Skeletal muscle tissue (tissue), 4 donors: ENCODE results near the gene B4GALT5. TPM values are rescaled to one million over a fixed set of nuclear protein-coding genes. Genes with fewer than 3 reads are reported as not detected.

Experiments
- H3K27ac ChIP-seq: one replicate; pipeline ENCODE4 v1.7.0; 2013; ENCODE audit warnings: mild to moderate bottlenecking, low read depth, low read length, inconsistent platforms
- H3K27me3 ChIP-seq, 3 donors: one replicate each; pipeline ENCODE4 v1.7.0; 2013; ENCODE audit warnings: low read length in 3 of 3; ENCODE audit not compliant: control insufficient read depth in 3 of 3, insufficient read depth in 3 of 3
- H3K36me3 ChIP-seq, 3 donors: one replicate each; pipeline ENCODE4 v1.7.0; 2013; ENCODE audit warnings: low read length in 3 of 3; ENCODE audit not compliant: control insufficient read depth in 3 of 3, insufficient read depth in 3 of 3
- H3K4me1 ChIP-seq, 3 donors: one replicate each; pipeline ENCODE4 v1.7.0; 2013; ENCODE audit warnings: low read length in 3 of 3, mild to moderate bottlenecking in 3 of 3; ENCODE audit not compliant: control insufficient read depth in 3 of 3, insufficient read depth in 3 of 3
- H3K4me3 ChIP-seq, 3 donors: one replicate each; pipeline ENCODE4 v1.7.0; 2013; ENCODE audit warnings: low read length in 3 of 3
- H3K9ac ChIP-seq, 3 donors: one replicate each; pipeline ENCODE4 v1.7.0; 2013; ENCODE audit warnings: low read length in 3 of 3, mild to moderate bottlenecking in 3 of 3, moderate library complexity in 2 of 3, low read depth in 1 of 3
- H3K9me3 ChIP-seq, 3 donors: one replicate each; pipeline ENCODE4 v1.7.0; 2013; ENCODE audit warnings: low read length in 3 of 3; ENCODE audit not compliant: control insufficient read depth in 3 of 3
- total RNA-seq: library from RNA; depleted of rRNA; stranded (reverse); fragments of >200 nt; gene quantifications from one replicate; pipeline ENCODE4 v1.2.3, GENCODE V29; 2014
- donor health status: Osteomylitis.

Gene B4GALT5
- total RNA-seq, 1 donor from 2014 or later: 14.6 TPM

DNA sequence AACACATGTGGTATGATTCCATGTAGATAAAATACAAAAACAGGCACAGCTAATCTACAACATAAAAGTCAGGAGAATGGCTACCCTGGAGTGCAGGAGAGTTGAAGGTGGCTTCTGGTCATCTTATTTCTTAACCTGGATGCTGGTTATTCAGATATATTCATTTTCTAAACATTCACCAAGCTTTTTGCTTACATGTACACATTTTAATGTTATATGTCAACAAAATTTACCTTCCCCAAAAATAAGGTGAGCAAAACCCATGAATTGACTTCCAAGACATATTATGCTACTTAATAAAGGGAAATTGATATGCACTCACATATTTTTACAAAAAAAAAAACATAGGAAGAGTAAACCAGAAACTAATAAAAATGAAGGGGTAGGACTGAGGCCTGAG is 50.6 kb downstream of the B4GALT5 start:
- no peaks in the 10 kb centered on the region for H3K36me3 ChIP-seq
- H3K27me3 ChIP-seq: no peaks in the 10 kb centered on the region
- H3K4me3 ChIP-seq: no peak overlapping the region
- H3K9ac ChIP-seq: no peak overlapping the region
- peaks cover 23 to 26% (median 25%) of the 10 kb centered on the region in 3 donors for H3K4me1 ChIP-seq
- H3K27ac ChIP-seq: no peak overlapping the region
- H3K9me3 ChIP-seq: no peaks in the 10 kb centered on the region

DNA sequence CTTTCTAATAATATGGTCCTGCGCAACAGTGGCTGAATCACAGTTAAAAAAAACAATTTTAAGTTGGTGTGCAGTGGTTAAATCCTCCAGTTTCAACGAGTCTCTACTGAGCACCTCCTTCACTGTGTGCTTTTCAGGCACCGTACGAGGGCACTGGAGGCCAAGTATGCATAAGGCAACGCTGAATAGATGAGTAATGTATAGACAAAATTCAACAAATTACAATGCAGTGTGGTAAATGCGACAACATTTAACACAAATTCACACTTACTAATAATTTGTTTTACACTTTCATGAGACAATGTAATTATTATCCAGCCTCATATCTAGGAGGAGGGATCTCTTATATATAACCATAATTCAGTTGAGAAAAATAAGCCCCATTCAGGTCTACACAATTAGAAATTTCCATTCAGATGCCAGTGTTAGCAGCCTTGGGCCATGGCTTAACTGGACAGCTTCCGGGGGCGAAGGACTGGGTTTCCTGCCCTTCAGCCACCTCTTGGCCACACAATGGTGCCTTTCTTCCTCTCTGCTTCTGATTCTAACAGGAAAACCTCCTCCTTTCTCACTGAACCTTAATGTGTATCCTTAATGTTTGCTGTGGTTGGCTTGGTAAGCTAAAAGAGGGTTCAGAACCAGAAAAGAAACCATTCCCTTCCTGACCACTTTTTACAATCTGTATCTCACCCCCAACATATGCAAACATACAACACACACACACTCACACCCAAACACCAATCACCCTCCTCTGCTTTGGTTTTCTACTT is 51.9 kb downstream of the B4GALT5 start:
- H3K36me3 ChIP-seq: no peaks in the 10 kb centered on the region
- H3K27ac ChIP-seq: no peak overlapping the region
- H3K4me1 ChIP-seq: peaks cover 31 to 38% (median 38%) of the 10 kb centered on the region in 3 donors
- H3K9ac ChIP-seq: no peak overlapping the region
- H3K27me3 ChIP-seq: no peaks in the 10 kb centered on the region
- H3K4me3 ChIP-seq: no peak overlapping the region
- no peaks in the 10 kb centered on the region for H3K9me3 ChIP-seq

DNA sequence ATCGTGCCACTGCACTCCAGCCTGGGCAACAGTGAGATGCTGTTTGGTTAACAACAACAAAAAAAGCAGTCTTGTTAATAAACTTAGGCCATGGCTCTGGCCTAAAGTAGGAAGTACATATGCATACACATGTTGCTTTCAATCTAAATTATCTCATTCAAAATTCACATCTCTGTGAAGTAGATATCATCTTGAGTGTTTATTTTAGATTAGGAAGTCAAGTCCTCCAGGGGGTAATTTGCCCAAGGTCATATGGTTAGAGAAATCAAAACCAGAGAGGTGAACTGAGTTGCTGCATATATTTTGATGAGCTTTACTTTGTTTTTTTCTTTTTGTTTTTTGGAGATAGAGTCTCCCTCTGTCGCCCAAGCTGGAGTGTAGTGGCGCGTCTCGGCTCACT is 52.8 kb downstream of the B4GALT5 start:
- H3K36me3 ChIP-seq: peaks cover 0 to 2% (median under 1%) of the 10 kb centered on the region in 3 donors
- H3K9ac ChIP-seq: no peak overlapping the region
- H3K4me1 ChIP-seq: peaks cover 36 to 45% (median 45%) of the 10 kb centered on the region in 3 donors
- no peak overlapping the region for H3K4me3 ChIP-seq
- H3K9me3 ChIP-seq: no peaks in the 10 kb centered on the region
- no peak overlapping the region for H3K27ac ChIP-seq
- H3K27me3 ChIP-seq: no peaks in the 10 kb centered on the region

DNA sequence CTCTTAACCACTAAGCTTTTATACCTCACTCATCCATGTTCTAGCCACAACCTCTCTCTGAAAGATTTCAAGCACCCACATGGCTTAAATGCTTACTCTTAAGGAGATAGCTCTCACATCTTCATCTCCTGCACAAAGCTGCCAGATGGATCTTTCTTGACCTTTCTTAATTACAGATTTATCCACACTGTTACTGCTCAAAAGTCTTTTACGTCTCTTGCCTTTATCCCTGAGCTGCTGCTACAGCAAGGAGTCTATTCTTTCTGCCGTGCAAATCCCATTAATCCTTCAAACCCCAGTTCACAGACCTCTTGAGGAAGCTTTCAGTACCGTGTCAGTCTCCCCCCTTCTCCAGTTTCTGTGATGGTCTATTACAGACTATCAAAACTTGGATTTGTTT is 54.6 kb downstream of the B4GALT5 start:
- H3K4me1 ChIP-seq: peaks cover 38 to 47% (median 46%) of the 10 kb centered on the region in 3 donors
- no peak overlapping the region for H3K27ac ChIP-seq
- H3K9me3 ChIP-seq: no peaks in the 10 kb centered on the region
- H3K36me3 ChIP-seq: peaks cover 3 to 15% (median 9%) of the 10 kb centered on the region in 3 donors
- peak overlapping the region in 1 of 3 donors; percentile 10 for H3K4me3 ChIP-seq
- H3K9ac ChIP-seq: peak overlapping the region in 1 of 3 donors; percentile 3
- no peaks in the 10 kb centered on the region for H3K27me3 ChIP-seq

DNA sequence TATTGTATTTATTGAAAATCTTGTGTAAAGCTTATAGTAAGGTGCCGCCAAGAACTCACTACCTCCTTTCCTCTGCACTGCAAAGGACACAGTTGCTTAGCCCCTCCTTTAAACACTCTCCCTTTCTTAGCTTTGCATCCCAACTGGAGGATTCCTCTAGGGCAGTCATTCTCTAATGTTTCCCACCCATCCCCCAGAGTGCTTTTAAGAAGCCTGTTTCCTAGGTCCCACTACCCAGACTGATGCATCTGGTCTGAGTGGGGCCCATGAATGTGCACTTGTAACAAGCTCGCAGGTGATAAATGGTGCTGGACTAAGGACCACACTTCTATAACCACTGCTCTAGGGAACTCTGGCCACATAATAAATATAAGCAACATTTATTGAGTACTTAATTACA is 55.2 kb downstream of the B4GALT5 start:
- no peak overlapping the region for H3K9ac ChIP-seq
- H3K4me1 ChIP-seq: peaks cover 42 to 47% (median 46%) of the 10 kb centered on the region in 3 donors
- no peaks in the 10 kb centered on the region for H3K27me3 ChIP-seq
- peak overlapping the region; percentile 59 for H3K27ac ChIP-seq
- peaks cover 6 to 20% (median 15%) of the 10 kb centered on the region in 3 donors for H3K36me3 ChIP-seq
- no peaks in the 10 kb centered on the region for H3K9me3 ChIP-seq
- H3K4me3 ChIP-seq: no peak overlapping the region

DNA sequence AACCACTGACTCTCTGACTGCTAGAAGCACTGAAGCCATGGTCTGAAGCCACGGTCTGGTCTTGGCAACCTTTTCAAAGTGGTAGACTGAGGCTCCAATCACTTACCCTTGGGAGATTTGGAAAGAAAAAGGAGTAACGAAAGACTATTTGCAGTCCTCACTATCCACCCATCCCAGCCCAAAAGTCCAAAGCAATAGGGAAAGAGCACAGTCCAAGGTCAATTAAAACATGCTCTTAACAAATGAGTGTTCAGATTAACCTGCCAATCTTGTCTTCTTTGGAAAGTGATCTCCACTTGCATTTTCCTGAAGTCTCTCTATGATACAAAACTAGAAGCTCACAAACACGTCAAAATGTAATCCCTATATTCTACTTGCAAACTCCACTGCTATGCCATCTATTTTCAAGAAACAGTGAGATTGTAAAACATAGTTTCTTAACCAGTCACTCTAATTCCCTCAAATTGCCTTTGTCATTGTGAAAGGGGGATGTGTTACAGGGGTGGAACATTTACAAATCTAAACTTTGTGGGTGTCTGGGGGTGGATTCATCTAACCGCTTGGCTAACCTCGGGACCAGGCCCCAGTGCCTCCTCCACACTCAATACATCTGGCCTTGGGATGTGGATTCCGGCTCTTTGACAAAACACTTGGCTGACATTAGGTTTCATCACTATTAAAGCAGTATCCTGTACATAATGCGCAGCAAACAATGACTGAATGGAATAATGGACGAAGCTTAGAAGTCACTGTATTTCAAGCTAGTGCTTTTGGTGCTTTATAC is 56.4 kb downstream of the B4GALT5 start:
- Histone ChIP-seq H3K27ac (peak overlapping the region; percentile 59), H3K9me3 (no peaks in the 10 kb centered on the region), H3K9ac (no peak overlapping the region), H3K4me1 (peaks cover 42 to 47% (median 46%) of the 10 kb centered on the region in 3 donors), H3K36me3 (peaks cover 16 to 27% (median 26%) of the 10 kb centered on the region in 3 donors), H3K4me3 (no peak overlapping the region), H3K27me3 (no peaks in the 10 kb centered on the region)

DNA sequence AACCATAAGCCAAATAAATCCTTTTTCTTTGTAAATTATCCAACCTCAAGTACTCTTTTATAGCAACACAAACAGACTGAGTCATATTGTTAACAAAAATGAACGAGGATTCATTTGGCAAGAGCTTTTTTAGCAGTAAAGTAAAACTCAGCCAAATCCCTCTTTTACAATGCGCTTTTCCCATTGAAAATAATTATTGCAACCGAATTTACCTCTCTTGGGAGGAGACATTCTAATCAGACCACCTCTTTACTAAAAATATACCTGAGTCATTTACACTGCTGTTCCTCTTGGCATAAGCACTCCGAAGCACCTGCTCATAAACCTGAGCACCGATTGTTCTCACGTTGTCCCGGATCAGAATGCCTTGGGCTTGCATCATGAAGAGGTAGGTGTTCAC is 57.4 kb downstream of the B4GALT5 start:
- Histone ChIP-seq H3K4me3 (no peak overlapping the region), H3K9me3 (no peaks in the 10 kb centered on the region), H3K27ac (peak overlapping the region; percentile 59), H3K36me3 (peaks cover 16 to 34% (median 26%) of the 10 kb centered on the region in 3 donors), H3K9ac (no peak overlapping the region), H3K4me1 (peaks cover 39 to 44% (median 42%) of the 10 kb centered on the region in 3 donors), H3K27me3 (no peaks in the 10 kb centered on the region)

DNA sequence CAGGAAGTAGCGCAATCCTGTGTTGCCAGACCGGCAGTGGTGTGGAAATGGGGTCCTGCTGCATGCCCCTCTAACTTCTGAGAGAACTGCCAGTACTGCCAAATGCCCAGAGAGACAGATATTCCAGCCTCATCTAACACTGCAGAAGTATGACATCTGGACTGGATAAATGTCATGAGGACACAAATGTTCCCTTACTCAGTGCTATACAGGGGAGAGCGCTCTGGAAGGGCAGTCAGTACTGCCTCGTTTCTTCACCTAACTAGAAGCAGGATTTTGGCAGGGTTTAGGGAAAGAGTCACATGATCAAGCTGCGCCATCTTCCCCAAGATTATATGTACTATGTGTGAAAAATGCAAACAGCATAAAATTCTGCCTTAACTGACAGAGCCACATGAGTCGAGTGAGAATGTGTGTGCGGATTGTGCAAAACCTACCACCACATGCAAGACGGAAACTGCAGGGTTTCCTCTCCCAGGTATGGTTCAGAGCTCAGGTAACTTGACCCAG is 59.7 kb downstream of the B4GALT5 start:
- Histone ChIP-seq H3K9ac (no peak overlapping the region), H3K36me3 (peaks cover 16 to 38% (median 26%) of the 10 kb centered on the region in 3 donors), H3K27me3 (no peaks in the 10 kb centered on the region), H3K4me1 (peaks cover 27 to 29% (median 28%) of the 10 kb centered on the region in 3 donors), H3K9me3 (no peaks in the 10 kb centered on the region), H3K27ac (no peak overlapping the region), H3K4me3 (no peak overlapping the region)

DNA sequence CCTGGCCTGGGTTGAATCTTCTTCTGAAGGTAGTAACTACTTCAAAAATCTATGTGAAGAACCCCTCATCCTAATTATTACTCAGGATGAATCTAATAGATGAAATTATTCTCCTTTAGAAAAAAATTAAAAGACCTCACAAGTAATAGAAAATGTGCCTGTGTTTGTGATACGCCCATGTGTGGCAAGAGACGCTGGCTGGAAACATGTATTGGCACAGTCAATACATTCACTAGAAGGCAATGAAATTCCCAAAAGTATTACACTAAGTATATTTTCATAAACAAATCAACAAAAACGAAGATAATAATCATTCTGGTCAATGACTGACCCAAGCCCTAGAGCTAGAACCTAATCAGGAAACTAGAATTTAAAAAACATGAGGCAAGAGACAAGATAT is 64.0 kb downstream of the B4GALT5 start:
- peaks cover 32 to 66% (median 35%) of the 10 kb centered on the region in 3 donors for H3K36me3 ChIP-seq
- no peaks in the 10 kb centered on the region for H3K27me3 ChIP-seq
- H3K4me1 ChIP-seq: peaks cover 0 to 5% (median 0%) of the 10 kb centered on the region in 3 donors
- H3K9ac ChIP-seq: no peak overlapping the region
- no peak overlapping the region for H3K27ac ChIP-seq
- H3K4me3 ChIP-seq: no peak overlapping the region
- H3K9me3 ChIP-seq: no peaks in the 10 kb centered on the region
